ENCODE measurements around the gene TFF1.

Gene TFF1

GRCh38 chr21:42358937-42359336 lies 7.4 kb downstream of the TFF1 start:
- DNase-seq: no peak

- no peak for DNase-seq
Observed at GRCh38 chr21:42358261-42358660, 8.1 kb downstream of the TFF1 start.

- no peak for DNase-seq
Observed at GRCh38 chr21:42357307-42357706, 9.0 kb downstream of the TFF1 start.

GRCh38 chr21:42356650-42357049 lies 9.7 kb downstream of the TFF1 start:
- DNase-seq: no peak

GRCh38 chr21:42356046-42356445 lies 10.3 kb downstream of the TFF1 start:
- no peak for DNase-seq

GRCh38 chr21:42353623-42354022 lies 12.7 kb downstream of the TFF1 start:
- DNase-seq: peak; percentile 66

GRCh38 chr21:42352441-42353095 lies 13.8 kb downstream of the TFF1 start:
- DNase-seq: no peak

- DNase-seq: no peak
Observed at GRCh38 chr21:42351626-42352440, 14.5 kb downstream of the TFF1 start.

- DNase-seq: no peak
Observed at GRCh38 chr21:42350927-42351426, 15.4 kb downstream of the TFF1 start, which contains the start of gene TFF2. TFF2 (minus strand) TSS chr21:42350994; CDS start chr21:42350957, 37 bp downstream.

- no peak for DNase-seq
Observed at GRCh38 chr21:42350318-42350910, 15.9 kb downstream of the TFF1 start.

GRCh38 chr21:42349420-42350317 lies 16.7 kb downstream of the TFF1 start:
- DNase-seq: no peak

- no peak for DNase-seq
Observed at GRCh38 chr21:42348762-42349161, 17.6 kb downstream of the TFF1 start.

- DNase-seq: no peak
Observed at GRCh38 chr21:42347601-42348327, 18.6 kb downstream of the TFF1 start.

GRCh38 chr21:42346866-42347600 lies 19.3 kb downstream of the TFF1 start:
- DNase-seq: no peak

GRCh38 chr21:42346441-42346840 lies 19.9 kb downstream of the TFF1 start:
- DNase-seq: no peak

- no peak for DNase-seq
Observed at GRCh38 chr21:42344631-42345030, 21.7 kb downstream of the TFF1 start.

GRCh38 chr21:42343963-42344510 lies 22.3 kb downstream of the TFF1 start:
- DNase-seq: no peak

GRCh38 chr21:42343556-42343955 lies 22.8 kb downstream of the TFF1 start:
- DNase-seq: no peak

GRCh38 chr21:42343101-42343500 lies 23.2 kb downstream of the TFF1 start:
- DNase-seq: no peak

GRCh38 chr21:42341776-42342542 lies 24.4 kb downstream of the TFF1 start:
- DNase-seq: no peak
